Fibroblast of villous mesenchyme (primary cell): ENCODE measurements around the gene DR1. TPM values are rescaled to one million over a fixed set of nuclear protein-coding genes. Genes with fewer than 3 reads are reported as not detected.

ENCODE experiments used
- DNase-seq: peaks from one replicate; pipeline ENCODE4 v3.0.0-alpha.2; 2010; ENCODE audit warnings: low read depth
- H3K4me3 ChIP-seq: 2 replicates; pipeline ENCODE4 v1.5.1; 2011; ENCODE audit warnings: low read depth, mild to moderate bottlenecking, low read length
- small RNA-seq: library from RNA; depleted of rRNA; stranded (forward); fragments of <200 nt; gene quantifications from one replicate; pipeline ENCODE3, GENCODE V24; 2012
- total RNA-seq: library from RNA; depleted of rRNA; stranded (reverse); fragments of >200 nt; gene quantifications from 2 replicates; pipeline ENCODE4 v1.2.3, GENCODE V29; 2012
- TF ChIP-seq, protein P1 (sequence below): IDR thresholded peaks from 2 replicates; pipeline ENCODE4 v1.5.1; 2012; ENCODE audit warnings: low read depth, mild to moderate bottlenecking, low read length; ENCODE audit not compliant: insufficient read depth

DR1 gene
- total RNA-seq, 1 donor, result 45.8 TPM

- no peak overlapping the region for H3K4me3 ChIP-seq
- DNase-seq, result no peak
- TF ChIP-seq, protein P1, sequence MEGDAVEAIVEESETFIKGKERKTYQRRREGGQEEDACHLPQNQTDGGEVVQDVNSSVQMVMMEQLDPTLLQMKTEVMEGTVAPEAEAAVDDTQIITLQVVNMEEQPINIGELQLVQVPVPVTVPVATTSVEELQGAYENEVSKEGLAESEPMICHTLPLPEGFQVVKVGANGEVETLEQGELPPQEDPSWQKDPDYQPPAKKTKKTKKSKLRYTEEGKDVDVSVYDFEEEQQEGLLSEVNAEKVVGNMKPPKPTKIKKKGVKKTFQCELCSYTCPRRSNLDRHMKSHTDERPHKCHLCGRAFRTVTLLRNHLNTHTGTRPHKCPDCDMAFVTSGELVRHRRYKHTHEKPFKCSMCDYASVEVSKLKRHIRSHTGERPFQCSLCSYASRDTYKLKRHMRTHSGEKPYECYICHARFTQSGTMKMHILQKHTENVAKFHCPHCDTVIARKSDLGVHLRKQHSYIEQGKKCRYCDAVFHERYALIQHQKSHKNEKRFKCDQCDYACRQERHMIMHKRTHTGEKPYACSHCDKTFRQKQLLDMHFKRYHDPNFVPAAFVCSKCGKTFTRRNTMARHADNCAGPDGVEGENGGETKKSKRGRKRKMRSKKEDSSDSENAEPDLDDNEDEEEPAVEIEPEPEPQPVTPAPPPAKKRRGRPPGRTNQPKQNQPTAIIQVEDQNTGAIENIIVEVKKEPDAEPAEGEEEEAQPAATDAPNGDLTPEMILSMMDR, result no peak
These were observed 62.5 kb downstream of the DR1 start for GRCh38 chr1:93408203-93408602.

DNA sequence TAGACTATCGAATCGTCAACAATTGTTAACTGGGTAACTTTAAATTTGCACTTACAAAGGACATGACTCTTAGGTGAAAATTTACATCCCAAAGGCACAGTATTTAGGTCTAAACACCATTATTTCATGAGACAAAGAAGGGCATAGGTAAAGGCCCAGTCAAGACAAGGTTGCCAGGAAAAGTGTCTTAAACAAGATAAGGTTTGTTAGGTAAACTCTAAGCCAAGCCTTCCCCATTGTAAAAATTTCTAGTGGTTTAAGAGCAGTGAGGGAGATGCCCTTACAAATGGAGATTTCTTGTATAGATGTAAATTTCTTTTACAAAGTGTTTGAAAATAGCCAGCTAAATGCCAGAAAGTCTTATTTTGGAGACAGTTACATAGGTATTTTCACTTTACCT lies 65.3 kb downstream of the DR1 start:
- DNase-seq, result no peak
- no peak overlapping the region for H3K4me3 ChIP-seq
- TF ChIP-seq, protein P1, result no peak

DNA sequence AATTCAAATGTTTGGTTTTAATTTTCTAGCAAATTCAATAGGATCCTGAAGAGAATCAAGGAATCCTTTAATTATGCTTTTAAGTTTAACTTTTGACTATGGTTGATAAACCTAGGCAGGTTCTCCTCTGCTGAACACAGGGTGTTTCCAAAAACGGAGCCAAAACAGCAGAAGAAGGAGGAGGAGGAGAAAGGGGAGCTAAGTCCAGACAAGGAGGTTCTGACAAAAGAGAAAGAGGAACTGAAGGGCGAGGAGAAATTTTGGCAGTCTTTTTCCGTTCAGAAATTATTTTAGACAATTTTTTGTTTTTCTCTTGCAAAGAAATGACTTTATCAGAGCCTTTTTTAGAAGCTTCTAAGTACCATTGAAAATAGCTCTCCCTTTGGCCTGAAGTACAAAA lies 69.0 kb downstream of the DR1 start:
- DNase-seq, result no peak
- TF ChIP-seq, protein P1, result no peak
- H3K4me3 ChIP-seq, result no peak overlapping the region

DNA sequence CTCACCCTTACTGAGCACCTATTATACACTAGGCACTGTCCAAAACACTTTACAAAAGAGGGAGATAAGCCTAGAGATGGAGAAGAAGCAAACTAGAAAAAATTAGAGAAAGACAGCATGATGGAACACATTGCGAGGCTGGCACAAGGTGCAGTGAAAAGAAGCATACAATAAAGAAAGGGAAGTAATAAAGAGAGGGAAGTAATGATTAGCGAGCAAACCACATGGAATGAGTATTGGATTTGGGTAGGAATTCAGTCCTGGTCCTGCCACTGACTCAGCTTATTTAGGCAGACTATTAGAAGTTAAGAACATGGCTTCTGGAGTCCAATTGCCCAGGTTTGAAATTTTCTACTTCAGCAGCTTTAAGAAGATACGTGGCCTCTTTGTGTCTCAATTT lies 69.6 kb downstream of the DR1 start:
- H3K4me3 ChIP-seq, result no peak overlapping the region
- no peak for DNase-seq
- TF ChIP-seq, protein P1, result no peak

DNA sequence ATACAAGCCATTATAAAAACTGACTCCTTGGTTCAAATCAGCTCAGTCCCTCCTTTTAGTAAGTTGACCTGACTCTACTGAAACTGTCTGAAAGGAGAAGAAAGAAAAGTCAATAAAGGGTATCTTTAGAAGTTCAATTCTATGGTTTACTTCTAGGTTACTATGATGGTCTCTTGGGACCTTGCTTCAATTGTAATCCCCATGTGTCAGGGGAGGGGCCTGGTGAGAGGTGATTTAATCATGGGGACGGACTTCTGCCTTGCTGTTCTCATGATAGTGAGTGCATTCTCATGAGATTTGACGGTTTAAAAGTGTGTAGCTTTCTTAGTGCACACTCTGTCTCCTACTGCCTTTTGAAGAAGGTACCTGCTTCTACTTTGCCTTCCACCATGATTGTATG lies 70.5 kb downstream of the DR1 start:
- no peak for DNase-seq
- TF ChIP-seq, protein P1, result no peak
- no peak overlapping the region for H3K4me3 ChIP-seq

Small RNA genes lying within 50 kb of the gene (small RNA-seq; reads per million reads assigned to genes)
- not detected for gene RF00019

Other genes starting within 250 kb of the DR1 start
- gene TMED5, start 165.5 kb upstream of the DR1 start, total RNA-seq, result 50.6 and 82.5 TPM in 2 replicates
- 10.3 and 14.7 TPM in 2 replicates for gene CCDC18, start 165.2 kb upstream of the DR1 start, total RNA-seq
- gene FNBP1L, start 102.2 kb downstream of the DR1 start, total RNA-seq, result 5.8 and 10.4 TPM in 2 replicates